ENCODE measurements around the gene TRANK1.

DNA sequence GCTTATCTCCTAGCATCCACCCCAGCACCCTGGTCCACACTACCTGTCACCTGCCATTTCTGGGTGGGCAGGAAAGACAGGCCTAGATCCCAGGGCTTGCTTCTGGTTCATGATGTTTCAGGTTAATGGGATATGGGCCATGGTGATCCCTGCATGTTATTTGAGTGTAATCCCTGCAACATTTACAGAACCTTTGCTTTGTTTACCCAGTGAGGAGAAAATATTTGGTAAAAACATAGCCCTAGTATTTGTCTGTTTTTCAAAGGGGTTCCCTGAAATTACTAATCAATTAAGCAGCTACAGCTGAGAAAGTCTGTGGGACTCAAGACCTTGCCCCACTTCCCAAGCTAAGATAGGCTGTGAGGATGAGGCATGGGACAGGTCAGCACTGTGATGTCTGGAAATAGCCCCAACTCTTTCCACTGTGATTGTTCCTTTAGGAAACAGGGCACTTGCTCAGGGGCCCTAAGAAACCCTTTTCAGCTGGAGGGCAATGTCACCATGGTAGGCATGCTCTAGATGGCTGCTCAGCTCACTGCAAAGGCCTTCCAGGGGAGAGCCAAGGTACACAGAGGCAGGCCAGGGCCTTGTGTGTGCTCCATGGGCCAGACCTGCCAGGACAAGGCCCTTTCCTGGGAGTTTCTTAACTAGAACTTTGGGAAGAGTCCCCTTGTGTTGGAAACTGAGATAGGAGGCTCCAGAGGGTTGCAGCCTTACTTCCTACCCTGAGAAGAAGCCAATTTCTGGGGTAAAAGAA lies 11.1 kb downstream of the TRANK1 start:
- TF ChIP-seq, protein P1, sequence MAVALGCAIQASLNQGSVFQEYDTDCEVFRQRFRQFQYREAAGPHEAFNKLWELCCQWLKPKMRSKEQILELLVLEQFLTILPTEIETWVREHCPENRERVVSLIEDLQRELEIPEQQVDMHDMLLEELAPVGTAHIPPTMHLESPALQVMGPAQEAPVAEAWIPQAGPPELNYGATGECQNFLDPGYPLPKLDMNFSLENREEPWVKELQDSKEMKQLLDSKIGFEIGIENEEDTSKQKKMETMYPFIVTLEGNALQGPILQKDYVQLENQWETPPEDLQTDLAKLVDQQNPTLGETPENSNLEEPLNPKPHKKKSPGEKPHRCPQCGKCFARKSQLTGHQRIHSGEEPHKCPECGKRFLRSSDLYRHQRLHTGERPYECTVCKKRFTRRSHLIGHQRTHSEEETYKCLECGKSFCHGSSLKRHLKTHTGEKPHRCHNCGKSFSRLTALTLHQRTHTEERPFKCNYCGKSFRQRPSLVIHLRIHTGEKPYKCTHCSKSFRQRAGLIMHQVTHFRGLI (tag by site-specific recombination; IDR thresholded peaks at IDR 0.05): no peak
- TF ChIP-seq, protein P2, sequence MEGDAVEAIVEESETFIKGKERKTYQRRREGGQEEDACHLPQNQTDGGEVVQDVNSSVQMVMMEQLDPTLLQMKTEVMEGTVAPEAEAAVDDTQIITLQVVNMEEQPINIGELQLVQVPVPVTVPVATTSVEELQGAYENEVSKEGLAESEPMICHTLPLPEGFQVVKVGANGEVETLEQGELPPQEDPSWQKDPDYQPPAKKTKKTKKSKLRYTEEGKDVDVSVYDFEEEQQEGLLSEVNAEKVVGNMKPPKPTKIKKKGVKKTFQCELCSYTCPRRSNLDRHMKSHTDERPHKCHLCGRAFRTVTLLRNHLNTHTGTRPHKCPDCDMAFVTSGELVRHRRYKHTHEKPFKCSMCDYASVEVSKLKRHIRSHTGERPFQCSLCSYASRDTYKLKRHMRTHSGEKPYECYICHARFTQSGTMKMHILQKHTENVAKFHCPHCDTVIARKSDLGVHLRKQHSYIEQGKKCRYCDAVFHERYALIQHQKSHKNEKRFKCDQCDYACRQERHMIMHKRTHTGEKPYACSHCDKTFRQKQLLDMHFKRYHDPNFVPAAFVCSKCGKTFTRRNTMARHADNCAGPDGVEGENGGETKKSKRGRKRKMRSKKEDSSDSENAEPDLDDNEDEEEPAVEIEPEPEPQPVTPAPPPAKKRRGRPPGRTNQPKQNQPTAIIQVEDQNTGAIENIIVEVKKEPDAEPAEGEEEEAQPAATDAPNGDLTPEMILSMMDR (tag by site-specific recombination; IDR thresholded peaks at IDR 0.05): no peak
- TF ChIP-seq ZNF138 (tag by site-specific recombination; IDR thresholded peaks at IDR 0.05; ENCODE audit: borderline replicate concordance): no peak

Measured in HEK293 (cell line).